A549 treated with AZD9567 at 1 μM for 4 hours (cell line): ENCODE results near the gene MMAB. TPM values are rescaled to one million over a fixed set of nuclear protein-coding genes. Genes with fewer than 3 reads are reported as not detected.

Experiments used
- total RNA-seq: library from RNA; stranded (reverse); fragments of 200-300 nt; extraction: Qiagen RNA extraction; gene quantifications from 5 replicates; pipeline ENCODE4 v1.2.3, GENCODE V29; 2022; ENCODE audit not compliant: insufficient read depth

Gene MMAB
- total RNA-seq, result 28.8 to 38.8 TPM (median 29.7 TPM) in 5 replicates

GRCh38 chr12:109573029-109573913 is at the start of gene MMAB, which contains the start of gene MVK:
TSS of gene MMAB (minus strand) at chr12:109573504. CDS start at chr12:109573480, 24 bp downstream.
TSS of gene MVK (plus strand) at chr12:109573794. CDS start at chr12:109574823, 1,029 bp downstream.

Other genes with a start within 250 kb of the MMAB start
- gene MYO1H, start 225.6 kb downstream of the MMAB start, total RNA-seq, result not detected in 5 replicates
- 44.6 to 85.6 TPM (median 47.1 TPM) in 5 replicates for gene KCTD10, start 96.2 kb downstream of the MMAB start, total RNA-seq
- gene UBE3B, start 95.9 kb downstream of the MMAB start, total RNA-seq, result 14.1 to 16.1 TPM (median 15.0 TPM) in 5 replicates
- gene MVK, start 290 bp upstream of the MMAB start, total RNA-seq, result 8.2 to 14.3 TPM (median 9.6 TPM) in 5 replicates
- gene FAM222A, start 140.3 kb upstream of the MMAB start, total RNA-seq, result 4.7 to 7.5 TPM (median 5.2 TPM) in 5 replicates